GM23248 (cell line): ENCODE data around the gene ANKRD39. TPM values are rescaled to one million over a fixed set of nuclear protein-coding genes. Genes with fewer than 3 reads are reported as not detected.
A peak's percentile ranks its signal among the peaks of the same experiment; 100 is the strongest.

ENCODE experiments used
- DNase-seq: peaks from one replicate; pipeline ENCODE4 v3.0.0-alpha.2; 2015
- H2AFZ ChIP-seq: fragments of 200-600 bp; sonication (generic); 2 replicates; pipeline ENCODE4 v1.6.1; 2016; ENCODE audit warnings: antibody characterized with exemption
- H3F3A ChIP-seq: fragments of 200-600 bp; sonication (generic); 2 replicates; pipeline ENCODE4 v1.6.1; 2016; ENCODE audit warnings: mild to moderate bottlenecking, antibody characterized with exemption, mixed run types; ENCODE audit not compliant: insufficient read depth
- H3K27ac ChIP-seq: fragments of 200-600 bp; sonication (generic); 2 replicates; pipeline ENCODE4 v1.5.1; 2016; ENCODE audit warnings: mild to moderate bottlenecking
- H3K27me3 ChIP-seq: fragments of 200-600 bp; sonication (generic); replicated peaks from 2 replicates; pipeline ENCODE4 v1.6.1; 2016; ENCODE audit warnings: mild to moderate bottlenecking; ENCODE audit not compliant: insufficient read depth
- H3K36me3 ChIP-seq: fragments of 200-600 bp; sonication (generic); 2 replicates; pipeline ENCODE4 v1.6.1; 2016; ENCODE audit warnings: low read depth, mild to moderate bottlenecking
- H3K4me1 ChIP-seq: fragments of 200-600 bp; sonication (generic); 2 replicates; pipeline ENCODE4 v1.6.1; 2016; ENCODE audit warnings: mild to moderate bottlenecking; ENCODE audit not compliant: insufficient read depth
- H3K4me2 ChIP-seq: fragments of 200-600 bp; sonication (generic); one replicate; pipeline ENCODE4 v1.6.1; 2016; ENCODE audit warnings: mild to moderate bottlenecking; ENCODE audit not compliant: unreplicated experiment
- H3K4me3 ChIP-seq: fragments of 200-600 bp; sonication (generic); 2 replicates; pipeline ENCODE4 v1.5.1; 2016; ENCODE audit warnings: mild to moderate bottlenecking
- H3K79me2 ChIP-seq: fragments of 200-600 bp; sonication (generic); 2 replicates; pipeline ENCODE4 v1.6.1; 2016; ENCODE audit warnings: mild to moderate bottlenecking; ENCODE audit not compliant: insufficient read depth
- H3K9ac ChIP-seq: fragments of 200-600 bp; sonication (generic); 2 replicates; pipeline ENCODE4 v1.6.1; 2016; ENCODE audit warnings: mild to moderate bottlenecking
- H3K9me2 ChIP-seq: fragments of 200-600 bp; sonication (generic); 2 replicates; pipeline ENCODE4 v1.6.1; 2016; ENCODE audit warnings: mixed run types, mild to moderate bottlenecking, moderate library complexity; ENCODE audit not compliant: insufficient read depth
- H3K9me3 ChIP-seq: fragments of 200-600 bp; sonication (generic); one replicate; pipeline ENCODE4 v1.6.1; 2017; ENCODE audit warnings: low read depth
- H4K20me1 ChIP-seq: fragments of 200-600 bp; sonication (generic); 2 replicates; pipeline ENCODE4 v1.6.0; 2016; ENCODE audit not compliant: insufficient read depth
- EZH2 ChIP-seq: fragments of 200-600 bp; sonication (generic); IDR thresholded peaks from 2 replicates; pipeline ENCODE4 v1.6.1; 2018; ENCODE audit warnings: antibody characterized with exemption, mild to moderate bottlenecking; ENCODE audit not compliant: insufficient read depth, poor library complexity, severe bottlenecking
- EZH2phosphoT487 ChIP-seq: fragments of 200-600 bp; sonication (generic); IDR thresholded peaks from 2 replicates; pipeline ENCODE4 v1.6.1; 2018; ENCODE audit warnings: antibody characterized with exemption, moderate library complexity, mild to moderate bottlenecking, low read depth; ENCODE audit not compliant: insufficient read depth
- WGBS, 2 experiments: methylation state at CpG; one replicate each; pipeline ENCODE4 v1.1.6; 2015 to 2017; ENCODE audit warnings: low lambda C conversion rate in 2 of 2, low coverage in 1 of 2; ENCODE audit errors: missing lambda C conversion rate in 2 of 2; 5-methylcytosine and 5-hydroxymethylcytosine counted together
- in situ Hi-C: fragments of 300-500 bp; cut with MboI; formaldehyde crosslinking; loops from 2 replicates; pipeline ENCODE4 v1.15.0; 2020
- polyA plus RNA-seq: library from polyadenylated mRNA; unstranded; fragments of >200 nt; fragmentation: Nextera tagmentation; extraction: Ambion mirVana; gene quantifications from 2 replicates; pipeline ENCODE4 v1.2.1, GENCODE V29; 2016
- total RNA-seq: library from RNA; depleted of rRNA; stranded (reverse); fragments of >200 nt; shearing (Covaris generic); gene quantifications from 2 replicates; pipeline ENCODE4 v1.2.3, GENCODE V29; 2014

Gene ANKRD39
- total and polyA plus RNA-seq, 2 experiments from 2014 or later, result 10.9 to 12.3 TPM

DNA sequence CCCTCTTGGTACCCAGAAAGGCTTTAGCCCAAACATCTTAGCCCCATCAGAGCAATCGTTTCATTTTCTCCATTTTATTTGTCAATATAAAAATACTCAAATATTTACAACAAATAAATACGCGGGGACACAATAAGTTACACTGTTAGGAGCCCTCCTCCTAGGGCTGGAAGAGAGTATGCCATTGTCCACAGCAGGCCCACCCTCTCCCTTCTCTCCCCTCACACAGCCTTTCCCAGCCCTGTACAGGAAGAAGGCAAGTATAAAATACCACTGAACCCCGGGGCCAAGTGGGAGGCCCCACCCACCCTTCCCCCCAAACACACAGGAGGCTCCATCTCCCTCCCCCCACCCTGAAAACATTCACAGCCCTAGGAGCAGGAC lies 1.9 kb upstream of the ANKRD39 start:
- TF ChIP-seq EZH2phosphoT487 (no peak), EZH2 (no peak)
- H3K4me3 ChIP-seq, result no peak overlapping the region
- H3K9me3 ChIP-seq, result no peaks in the 10 kb centered on the region
- H3K4me1 ChIP-seq, result peaks cover 5% of the 10 kb centered on the region; the same call in 1 of the 2 replicates
- H3K36me3 ChIP-seq, result peaks cover 6% of the 10 kb centered on the region; the same call in 1 of the 2 replicates
- no peak overlapping the region for H3K4me2 ChIP-seq
- no peak overlapping the region for H3K27ac ChIP-seq
- WGBS, 2 experiments, result 24 to 27% methylated on average over 4 of the region's 4 CpGs
- H3K79me2 ChIP-seq, result peaks cover 20% of the 10 kb centered on the region
- H4K20me1 ChIP-seq, result no peaks in the 10 kb centered on the region
- no peaks in the 10 kb centered on the region for H3F3A ChIP-seq
- H3K9ac ChIP-seq, result no peak overlapping the region
- no peaks in the 10 kb centered on the region for H3K9me2 ChIP-seq
- no peak overlapping the region for H2AFZ ChIP-seq
- in situ Hi-C loops, result loop anchor here (25.0 kb wide), 1 partner anchor 253 kb away; the partner anchor contains the start of gene ANKRD36
- H3K27me3 ChIP-seq, result no peaks in the 10 kb centered on the region
- no peak for DNase-seq

DNA sequence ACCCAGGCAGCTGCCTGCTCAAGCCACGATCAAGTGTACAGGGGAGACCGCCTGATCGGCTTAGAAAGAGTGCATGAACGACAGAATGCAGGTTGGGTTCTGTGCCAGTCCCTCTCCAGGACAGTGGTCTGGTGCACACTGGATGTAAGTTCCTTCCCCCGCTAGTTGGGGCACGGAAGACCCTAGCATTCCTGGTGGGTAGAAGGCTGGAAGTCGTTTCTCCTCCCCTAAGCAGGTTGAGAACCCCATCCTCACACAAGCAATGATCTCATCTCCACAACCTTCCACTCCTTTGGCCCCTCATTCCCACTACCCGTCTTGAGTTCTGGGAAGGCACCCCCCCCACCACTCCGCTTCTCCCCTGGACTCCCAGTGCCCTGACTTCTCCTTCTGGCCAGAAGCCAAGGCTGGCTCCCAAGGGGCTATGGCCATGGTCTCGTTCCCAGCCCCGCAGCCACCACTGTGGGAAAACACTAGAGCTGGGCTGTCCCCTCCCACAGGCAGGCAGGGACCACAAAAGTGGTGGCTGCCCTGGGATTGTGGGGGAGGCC lies 1.4 kb upstream of the ANKRD39 start:
- H3K4me1 ChIP-seq, result peaks cover 5% of the 10 kb centered on the region; the same call in 1 of the 2 replicates
- H3K4me3 ChIP-seq, result peak overlapping the region; percentile 85; the same call in 1 of the 2 replicates
- H3K4me2 ChIP-seq, result no peak overlapping the region
- H3K36me3 ChIP-seq, result peaks cover 6% of the 10 kb centered on the region; the same call in 1 of the 2 replicates
- no peaks in the 10 kb centered on the region for H3K9me3 ChIP-seq
- no peak overlapping the region for H3K27ac ChIP-seq
- no peaks in the 10 kb centered on the region for H3K27me3 ChIP-seq
- no peaks in the 10 kb centered on the region for H3F3A ChIP-seq
- no peaks in the 10 kb centered on the region for H3K9me2 ChIP-seq
- TF ChIP-seq EZH2phosphoT487 (no peak), EZH2 (no peak)
- 51 to 55% methylated on average over 11 of the region's 11 CpGs for WGBS, 2 experiments
- in situ Hi-C loops, result loop anchor here (25.0 kb wide), 1 partner anchor 253 kb away; the partner anchor contains the start of gene ANKRD36
- no peaks in the 10 kb centered on the region for H4K20me1 ChIP-seq
- H3K9ac ChIP-seq, result 0 out of 2 replicates have a peak overlapping the region, but pooled peaks have one; percentile 72
- no peak for DNase-seq
- H2AFZ ChIP-seq, result peak overlapping the region; percentile 75
- H3K79me2 ChIP-seq, result peaks cover 20% of the 10 kb centered on the region

DNA sequence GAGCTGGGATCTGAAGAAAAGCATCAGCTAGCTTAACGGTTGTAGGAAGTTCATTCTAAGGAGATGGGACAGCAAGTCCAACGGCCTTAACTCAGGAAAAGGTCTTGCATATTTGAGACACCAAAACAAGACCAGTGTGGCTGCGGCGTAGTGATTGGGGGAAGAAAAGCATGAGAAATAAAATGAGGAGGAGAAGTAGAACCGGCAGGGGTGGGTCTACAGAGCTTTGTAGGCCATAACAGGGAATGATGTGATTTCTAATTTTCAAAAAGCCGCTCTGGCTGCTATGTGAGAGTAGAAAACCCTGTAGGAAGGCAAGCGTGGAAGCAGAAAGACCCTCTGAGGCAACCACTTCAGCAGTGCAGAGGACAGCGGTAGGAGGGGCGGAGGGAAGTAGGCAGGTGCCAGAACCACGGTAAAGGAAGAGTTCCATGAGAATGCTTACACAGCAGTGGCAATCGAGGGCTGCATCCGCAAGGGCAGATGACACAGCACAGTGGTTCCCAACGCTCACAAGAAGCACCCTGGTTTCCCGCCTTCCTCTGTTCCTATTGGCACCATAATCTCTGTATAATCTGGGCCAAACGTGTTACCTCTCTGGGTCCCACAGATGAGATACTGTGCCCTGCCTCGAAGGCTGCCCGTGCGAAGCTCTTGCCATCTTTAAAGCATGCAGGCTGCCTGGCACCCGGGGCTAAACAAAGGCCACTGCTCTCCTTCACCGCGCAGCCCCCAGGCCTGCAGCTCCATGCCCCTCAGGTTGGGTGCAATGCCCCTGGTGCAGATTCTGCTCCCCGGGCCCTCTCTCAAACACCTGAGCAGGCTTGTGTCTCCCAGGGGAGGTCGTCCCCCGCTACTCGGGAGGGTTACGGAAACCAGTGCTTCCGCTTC lies 795 bp downstream of the ANKRD39 start:
- peak overlapping the region; percentile 88 for H2AFZ ChIP-seq
- no peaks in the 10 kb centered on the region for H3K9me2 ChIP-seq
- H3K27me3 ChIP-seq, result no peaks in the 10 kb centered on the region
- peak; percentile 63 for DNase-seq
- H3K4me3 ChIP-seq, result peak overlapping the region; percentile 85
- H3K36me3 ChIP-seq, result no peaks in the 10 kb centered on the region
- 20 to 22% methylated on average over 26 to 27 of the region's 27 CpGs for WGBS, 2 experiments
- TF ChIP-seq EZH2 (no peak), EZH2phosphoT487 (no peak)
- H3K9me3 ChIP-seq, result no peaks in the 10 kb centered on the region
- H3K27ac ChIP-seq, result peak overlapping the region; percentile 43; the same call in 1 of the 2 replicates
- peaks cover 5% of the 10 kb centered on the region; the same call in 1 of the 2 replicates for H3K4me1 ChIP-seq
- H4K20me1 ChIP-seq, result no peaks in the 10 kb centered on the region
- in situ Hi-C loops, result loop anchor here (25.0 kb wide), 1 partner anchor 255 kb away; the partner anchor contains the start of gene ANKRD36
- H3F3A ChIP-seq, result no peaks in the 10 kb centered on the region
- H3K9ac ChIP-seq, result peak overlapping the region; percentile 83
- H3K4me2 ChIP-seq, result peak overlapping the region; percentile 91
- peaks cover 20% of the 10 kb centered on the region for H3K79me2 ChIP-seq

DNA sequence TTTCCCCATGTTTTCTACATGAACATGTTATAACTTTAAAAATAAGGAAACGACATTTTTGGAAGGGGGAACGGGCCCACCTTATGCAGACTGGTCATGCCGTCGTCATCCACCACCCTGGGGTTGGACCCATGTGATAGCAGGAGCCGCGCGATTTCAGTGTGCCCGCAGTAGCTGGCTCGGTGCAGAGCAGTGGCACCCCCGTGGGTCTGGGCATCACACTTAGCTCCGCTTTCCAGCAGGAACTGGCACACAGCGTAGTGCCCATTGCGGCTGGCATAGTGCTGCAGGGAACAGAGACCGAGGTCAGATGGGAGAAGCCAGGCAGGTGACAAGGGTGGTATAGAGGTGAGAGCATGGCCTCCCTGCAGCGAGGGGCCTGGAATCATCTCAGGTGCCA lies 4.5 kb downstream of the ANKRD39 start:
- no peak overlapping the region for H2AFZ ChIP-seq
- no peak overlapping the region for H3K4me3 ChIP-seq
- H3K36me3 ChIP-seq, result peaks cover 9% of the 10 kb centered on the region; the same call in 1 of the 2 replicates
- H3F3A ChIP-seq, result no peaks in the 10 kb centered on the region
- no peaks in the 10 kb centered on the region for H3K9me3 ChIP-seq
- no peaks in the 10 kb centered on the region for H3K27me3 ChIP-seq
- H3K79me2 ChIP-seq, result peaks cover 20% of the 10 kb centered on the region
- H3K4me2 ChIP-seq, result no peak overlapping the region
- peaks cover 5% of the 10 kb centered on the region; the same call in 1 of the 2 replicates for H3K4me1 ChIP-seq
- in situ Hi-C loops, result loop anchor here (25.0 kb wide), 1 partner anchor 259 kb away; the partner anchor contains the start of gene ANKRD36
- no peaks in the 10 kb centered on the region for H3K9me2 ChIP-seq
- 90 to 91% methylated on average over 15 of the region's 15 CpGs for WGBS, 2 experiments
- TF ChIP-seq EZH2, result no peak
- TF ChIP-seq EZH2phosphoT487, result no peak
- no peaks in the 10 kb centered on the region for H4K20me1 ChIP-seq
- no peak overlapping the region for H3K9ac ChIP-seq
- DNase-seq, result no peak
- no peak overlapping the region for H3K27ac ChIP-seq
